ENCODE results near the gene C6orf141. TPM values are rescaled to one million over a fixed set of nuclear protein-coding genes. Genes with fewer than 3 reads are reported as not detected.

The C6orf141 gene
- total RNA-seq, 1 donor from 2014 or later = 9.4 TPM

- Mint-ChIP-seq H3K36me3 (ENCODE audit: insufficient read depth) (peaks cover 2% of the 10 kb centered on the region), H3K9me3 (ENCODE audit: low read depth) (no peaks in the 10 kb centered on the region), H3K4me3 (ENCODE audit: low read depth) (no peak overlapping the region), H3K4me1 (ENCODE audit: low read depth) (peaks cover 35% of the 10 kb centered on the region), H3K27ac (no peak overlapping the region), H3K27me3 (peaks cover 19% of the 10 kb centered on the region)
- TF ChIP-seq CTCF (IDR thresholded peaks at IDR 0.05; ENCODE audit: unreplicated experiment) = no peak
- DNase-seq (ENCODE audit: low spot score, unreplicated experiment) = no peak
Measured at GRCh38 chr6:49553384-49553783, 2.9 kb downstream of the C6orf141 start.

- no peak overlapping the region for H3K4me3 Mint-ChIP-seq (ENCODE audit: low read depth)
- H3K36me3 Mint-ChIP-seq (ENCODE audit: insufficient read depth) = peaks cover 3% of the 10 kb centered on the region
- no peak for DNase-seq (ENCODE audit: low spot score, unreplicated experiment)
- peaks cover 10% of the 10 kb centered on the region for H3K27me3 Mint-ChIP-seq
- TF ChIP-seq CTCF (IDR thresholded peaks at IDR 0.05; ENCODE audit: unreplicated experiment) = no peak
- H3K9me3 Mint-ChIP-seq (ENCODE audit: low read depth) = no peaks in the 10 kb centered on the region
- H3K27ac Mint-ChIP-seq = no peak overlapping the region
- H3K4me1 Mint-ChIP-seq (ENCODE audit: low read depth) = peaks cover 28% of the 10 kb centered on the region
Measured at GRCh38 chr6:49555951-49556350, 5.5 kb downstream of the C6orf141 start.

- no peak for DNase-seq (ENCODE audit: low spot score, unreplicated experiment)
- no peak overlapping the region for H3K4me3 Mint-ChIP-seq (ENCODE audit: low read depth)
- H3K27ac Mint-ChIP-seq = peak overlapping the region; percentile 75
- no peak for TF ChIP-seq CTCF (IDR thresholded peaks at IDR 0.05; ENCODE audit: unreplicated experiment)
- H3K4me1 Mint-ChIP-seq (ENCODE audit: low read depth) = peaks cover 25% of the 10 kb centered on the region
- H3K36me3 Mint-ChIP-seq (ENCODE audit: insufficient read depth) = peaks cover 4% of the 10 kb centered on the region
- peaks cover 5% of the 10 kb centered on the region for H3K27me3 Mint-ChIP-seq
- no peaks in the 10 kb centered on the region for H3K9me3 Mint-ChIP-seq (ENCODE audit: low read depth)
Measured at GRCh38 chr6:49556429-49556837, 6.0 kb downstream of the C6orf141 start.

- no peak for DNase-seq (ENCODE audit: low spot score, unreplicated experiment)
- Mint-ChIP-seq H3K9me3 (ENCODE audit: low read depth) (no peaks in the 10 kb centered on the region), H3K4me1 (ENCODE audit: low read depth) (peaks cover 20% of the 10 kb centered on the region), H3K27ac (no peak overlapping the region), H3K27me3 (no peaks in the 10 kb centered on the region), H3K36me3 (ENCODE audit: insufficient read depth) (peaks cover 4% of the 10 kb centered on the region), H3K4me3 (ENCODE audit: low read depth) (no peak overlapping the region)
- no peak for TF ChIP-seq CTCF (IDR thresholded peaks at IDR 0.05; ENCODE audit: unreplicated experiment)
Measured at GRCh38 chr6:49557177-49557576, 6.7 kb downstream of the C6orf141 start.

- peaks cover 16% of the 10 kb centered on the region for H3K4me1 Mint-ChIP-seq (ENCODE audit: low read depth)
- DNase-seq (ENCODE audit: low spot score, unreplicated experiment) = no peak
- TF ChIP-seq CTCF (IDR thresholded peaks at IDR 0.05; ENCODE audit: unreplicated experiment) = no peak
- H3K4me3 Mint-ChIP-seq (ENCODE audit: low read depth) = no peak overlapping the region
- H3K27ac Mint-ChIP-seq = no peak overlapping the region
- H3K36me3 Mint-ChIP-seq (ENCODE audit: insufficient read depth) = peaks cover 4% of the 10 kb centered on the region
- H3K9me3 Mint-ChIP-seq (ENCODE audit: low read depth) = no peaks in the 10 kb centered on the region
- H3K27me3 Mint-ChIP-seq = no peaks in the 10 kb centered on the region
Measured at GRCh38 chr6:49558238-49558637, 7.8 kb downstream of the C6orf141 start.
